ENCODE measurements around the gene KRT1.

Gene KRT1

DNA sequence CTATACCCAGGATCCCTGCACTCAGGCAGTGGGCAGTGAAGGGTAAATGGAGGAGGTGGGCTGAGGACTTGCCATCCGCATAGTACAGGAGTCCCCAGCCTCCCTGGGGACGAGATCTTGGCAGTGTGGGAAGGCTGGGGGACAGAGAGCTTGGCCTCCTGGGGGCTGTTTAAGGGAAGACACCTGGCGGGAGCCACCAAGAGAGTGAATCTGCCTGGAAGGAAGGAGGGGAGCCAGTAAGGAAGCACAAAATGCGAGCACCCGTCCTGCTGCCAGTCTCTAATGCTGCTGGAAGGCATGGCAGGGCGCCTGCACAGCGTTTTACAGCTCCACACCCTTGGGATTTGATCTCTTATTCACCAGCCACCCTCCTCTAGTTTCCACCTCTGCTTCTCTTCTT is 20.8 kb downstream of the KRT1 start:
- no peak for DNase-seq

DNA sequence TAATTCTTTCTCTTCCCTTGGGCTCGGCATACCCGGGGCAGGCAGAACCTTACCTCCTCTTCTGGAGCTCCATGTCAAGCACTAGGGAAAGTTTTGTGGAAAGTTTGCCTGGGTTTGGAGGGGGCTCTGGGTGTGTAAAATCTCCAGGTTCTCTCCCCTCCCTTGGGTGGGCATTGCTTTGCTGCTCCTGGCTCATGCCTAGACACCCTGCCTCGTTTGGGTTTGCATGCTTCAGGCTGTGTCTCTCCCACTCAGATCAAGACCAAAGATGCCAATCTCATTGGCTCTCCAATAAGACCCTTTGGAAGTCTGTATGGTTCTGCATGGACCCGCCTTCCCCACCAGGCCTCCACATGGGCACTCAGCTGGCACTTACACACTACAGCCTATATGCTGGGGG is 22.0 kb downstream of the KRT1 start:
- DNase-seq = no peak

DNA sequence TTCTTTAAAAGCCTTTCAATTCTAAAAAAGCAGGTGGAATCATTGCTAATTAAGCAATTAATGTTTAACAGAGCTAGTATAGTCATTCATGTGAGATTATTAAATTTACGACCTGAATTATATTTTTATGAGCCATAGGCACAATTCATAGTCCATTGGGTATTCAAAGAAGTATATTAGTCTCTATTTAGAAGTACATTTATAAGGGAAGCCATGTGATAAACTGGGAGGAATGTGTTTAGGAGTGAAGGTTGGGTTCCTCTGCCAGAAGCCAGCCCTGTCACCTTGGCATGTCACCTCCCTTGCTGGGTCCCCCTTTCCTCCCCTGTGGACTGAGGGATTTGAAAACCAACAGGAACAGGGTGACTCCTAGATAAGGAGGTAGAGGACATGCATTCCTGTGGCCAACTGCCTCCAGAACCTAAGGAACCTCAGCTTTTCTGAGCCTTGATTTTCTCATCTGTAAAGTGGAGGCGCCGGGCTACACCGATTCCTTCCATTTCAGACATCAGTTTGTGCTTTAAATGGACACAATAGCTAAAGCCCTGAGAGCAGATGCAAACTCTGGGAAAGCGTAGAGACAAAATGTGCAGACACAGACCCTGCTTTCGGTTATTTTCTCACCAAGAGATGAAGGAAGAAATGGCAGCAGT is 22.8 kb downstream of the KRT1 start:
- DNase-seq = no peak

DNA sequence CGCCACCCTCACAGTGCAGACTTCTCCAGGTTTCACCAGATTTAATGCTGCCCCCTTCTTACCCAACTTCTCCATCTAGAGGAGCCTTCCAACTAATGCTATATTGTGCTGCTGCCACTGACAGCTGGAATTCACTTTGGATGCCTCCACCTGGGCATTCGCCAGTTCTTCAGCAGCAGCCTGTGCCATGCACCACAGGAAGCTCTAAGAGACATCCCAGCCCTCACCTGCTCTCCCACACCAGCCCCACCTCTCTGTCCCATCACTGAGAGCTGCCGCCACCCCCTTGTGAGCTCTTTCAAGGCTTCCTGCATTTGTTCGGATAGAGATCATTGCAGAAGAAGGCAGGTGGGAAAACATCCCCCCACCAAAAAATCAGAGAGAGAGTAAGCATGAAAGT is 23.6 kb downstream of the KRT1 start:
- peak in 1 of 2 experiments; percentile 35 for DNase-seq

DNA sequence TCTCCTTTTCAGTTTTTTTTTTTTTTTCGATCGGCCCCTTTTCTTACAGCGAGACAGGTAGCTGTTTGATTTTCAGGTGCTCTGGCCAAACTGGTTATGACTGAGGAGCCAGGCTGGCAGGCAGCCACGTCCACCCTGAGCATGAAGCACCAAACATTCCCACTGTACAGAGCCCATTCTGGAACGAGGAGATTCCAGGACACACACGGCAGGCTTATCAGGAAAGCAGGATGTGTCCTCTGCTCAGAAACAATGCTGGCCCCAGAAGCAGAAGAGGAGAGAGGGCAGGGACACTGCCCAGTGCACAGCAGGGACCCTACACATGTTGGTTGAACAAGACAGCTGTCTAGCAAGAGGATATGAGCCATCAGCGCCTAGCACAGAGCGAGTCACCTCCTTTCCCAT is 24.5 kb downstream of the KRT1 start:
- no peak for DNase-seq

DNA sequence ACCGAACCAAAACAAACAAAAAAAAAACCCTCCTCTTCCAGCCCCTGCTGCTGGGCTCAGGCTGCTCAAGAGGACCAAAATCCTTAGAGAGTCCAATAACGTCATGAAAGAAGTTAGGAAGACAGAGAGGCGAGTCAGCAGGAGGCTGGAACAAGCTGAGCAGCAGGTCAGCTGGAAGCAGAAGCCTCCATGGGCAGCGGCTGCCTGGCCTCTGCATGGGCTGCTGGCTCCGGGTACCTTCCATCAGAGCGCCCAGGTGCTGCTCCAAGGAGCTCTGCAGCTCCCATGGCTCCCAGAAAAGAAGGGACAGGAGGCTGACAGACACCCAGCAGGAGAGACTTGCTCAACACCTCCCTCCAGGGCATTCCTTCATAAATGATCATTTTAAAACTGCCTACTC is 25.0 kb downstream of the KRT1 start:
- no peak for DNase-seq

GRCh38 chr12:52651726-52652261 is 28.4 kb downstream of the KRT1 start, which contains the start of gene KRT2:
Gene KRT2, minus strand, starts transcription at chr12:52652211. Its CDS starts 69 bp downstream, at chr12:52652142.
- DNase-seq = no peak

DNA sequence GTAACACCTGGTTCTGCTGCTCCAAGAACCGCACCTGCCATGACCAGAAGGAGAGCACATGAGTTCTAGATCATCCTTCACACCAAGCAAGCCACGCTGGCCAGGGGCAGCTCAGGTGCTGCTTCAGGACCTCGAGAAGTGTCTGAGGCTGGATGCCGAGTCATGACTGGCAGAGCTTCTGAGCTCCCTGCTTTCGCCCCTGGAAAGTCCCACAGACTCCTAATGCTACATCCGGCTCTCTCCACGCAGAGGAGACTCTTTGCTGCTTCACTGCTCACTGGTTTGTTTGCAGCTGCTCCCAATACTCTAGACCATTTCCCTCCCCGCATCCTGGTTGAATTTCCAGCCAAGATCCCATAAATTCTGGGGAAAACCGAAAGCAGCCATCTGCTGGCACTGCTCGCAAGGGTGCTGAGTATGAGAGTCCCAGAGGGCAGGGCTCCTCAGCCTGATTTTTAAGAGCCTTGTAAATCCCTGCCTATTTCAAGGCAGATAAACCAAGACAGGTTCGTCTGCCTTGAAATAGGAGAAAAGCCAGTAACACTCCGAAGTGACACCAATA is 29.6 kb downstream of the KRT1 start:
- no peak for DNase-seq

DNA sequence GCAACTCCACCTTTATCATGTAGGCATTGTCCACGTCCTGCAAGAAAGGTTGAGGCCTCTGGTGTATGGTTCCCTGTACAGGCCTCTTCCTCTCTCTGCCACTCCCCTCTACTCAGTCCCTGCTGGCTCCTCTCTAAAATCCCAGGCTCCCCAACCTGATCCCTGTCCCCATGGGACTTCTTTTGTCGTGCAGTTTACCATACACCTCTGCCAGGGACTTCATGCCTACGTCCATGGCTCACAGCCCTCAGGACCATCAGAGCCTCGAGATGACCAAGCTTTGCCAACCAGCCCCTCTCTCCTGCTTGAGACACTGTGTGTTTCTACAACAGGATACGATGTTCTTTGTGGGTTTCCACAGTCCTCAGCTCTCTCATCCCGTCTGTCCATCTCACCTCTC is 31.1 kb downstream of the KRT1 start:
- no peak for DNase-seq

DNA sequence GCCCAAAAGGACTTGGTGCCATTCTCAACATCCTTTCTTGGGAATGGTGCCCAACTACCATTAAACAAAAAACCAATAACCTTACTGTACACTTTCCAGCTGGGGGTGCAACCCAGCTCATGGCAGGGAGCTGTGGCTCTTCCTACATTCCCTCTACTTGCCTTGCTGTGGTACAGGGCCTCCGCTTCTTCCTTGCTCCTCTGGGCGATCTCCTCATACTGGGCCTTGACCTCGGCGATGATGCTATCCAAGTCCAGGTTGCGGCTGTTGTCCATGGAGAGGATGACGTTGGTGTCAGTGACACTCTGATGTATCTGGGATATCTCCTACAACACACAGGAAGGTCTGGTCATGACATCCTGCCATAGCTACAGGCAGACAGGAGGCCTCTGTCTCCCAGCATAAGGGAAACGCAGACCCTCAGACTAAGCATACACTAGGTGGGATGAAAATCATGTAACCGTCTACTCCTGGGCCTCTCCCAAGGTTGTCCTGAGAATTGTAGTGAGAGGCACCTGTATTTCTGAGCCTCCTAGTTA is 32.1 kb downstream of the KRT1 start:
- no peak for DNase-seq

DNA sequence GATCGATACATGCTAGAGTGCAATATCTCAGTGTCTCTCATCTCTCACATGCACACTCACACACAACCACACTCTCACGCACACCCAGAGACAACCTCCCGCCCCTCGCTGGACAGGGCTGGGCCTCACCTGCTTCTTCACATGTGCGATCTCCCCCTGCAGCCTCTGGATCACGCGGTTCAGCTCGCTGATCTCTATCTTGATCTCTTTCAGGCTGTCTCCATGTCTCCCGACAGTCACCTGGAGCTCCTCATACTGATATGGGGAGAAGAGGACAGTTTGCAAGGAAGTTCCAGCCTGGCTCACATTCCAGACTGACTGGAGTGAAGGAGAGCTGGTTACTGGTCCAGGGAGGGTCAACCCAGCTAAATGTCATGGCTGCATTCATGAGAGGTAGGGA is 32.6 kb downstream of the KRT1 start:
- DNase-seq = no peak

DNA sequence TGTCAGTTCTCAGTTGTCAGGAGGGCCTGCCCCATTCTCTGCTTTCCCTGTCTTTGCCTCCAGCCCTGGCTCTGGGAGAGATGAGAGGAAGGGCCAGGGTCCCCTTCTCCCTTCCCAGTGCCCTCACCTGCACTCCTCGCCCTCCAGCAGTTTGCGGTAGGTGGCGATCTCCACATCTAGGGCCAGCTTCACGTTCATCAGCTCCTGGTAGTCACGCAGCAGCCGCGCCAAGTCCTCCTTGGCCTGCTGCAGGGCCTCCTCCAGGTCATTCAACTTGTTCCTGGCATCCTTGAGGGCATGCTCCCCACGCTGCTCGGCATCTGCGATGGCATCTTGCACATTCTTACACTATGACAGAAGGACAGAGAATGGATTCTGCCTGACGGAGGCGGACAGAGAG is 33.6 kb downstream of the KRT1 start:
- no peak for DNase-seq

- DNase-seq = no peak
These were observed 34.2 kb downstream of the KRT1 start for GRCh38 chr12:52645982-52646381.

GRCh38 chr12:52645120-52645761 is 35.0 kb downstream of the KRT1 start:
- no peak for DNase-seq

DNA sequence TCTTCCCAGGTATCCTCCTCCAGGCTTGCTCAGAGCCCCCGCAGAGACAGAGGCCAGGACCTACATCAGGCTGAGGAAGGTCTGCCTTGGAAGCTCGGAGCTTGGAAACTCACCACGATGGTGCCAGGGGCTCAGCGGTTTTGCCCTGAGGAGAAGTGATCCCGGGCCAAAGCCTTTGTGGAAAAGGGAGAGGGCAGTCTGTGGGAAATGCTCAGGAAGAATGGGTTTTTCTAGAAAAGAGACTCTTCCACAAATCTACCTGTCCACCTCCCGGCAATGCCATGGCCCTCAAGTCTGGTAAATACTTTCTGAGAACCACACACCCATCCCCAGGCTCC is 36.2 kb downstream of the KRT1 start:
- no peak for DNase-seq

DNA sequence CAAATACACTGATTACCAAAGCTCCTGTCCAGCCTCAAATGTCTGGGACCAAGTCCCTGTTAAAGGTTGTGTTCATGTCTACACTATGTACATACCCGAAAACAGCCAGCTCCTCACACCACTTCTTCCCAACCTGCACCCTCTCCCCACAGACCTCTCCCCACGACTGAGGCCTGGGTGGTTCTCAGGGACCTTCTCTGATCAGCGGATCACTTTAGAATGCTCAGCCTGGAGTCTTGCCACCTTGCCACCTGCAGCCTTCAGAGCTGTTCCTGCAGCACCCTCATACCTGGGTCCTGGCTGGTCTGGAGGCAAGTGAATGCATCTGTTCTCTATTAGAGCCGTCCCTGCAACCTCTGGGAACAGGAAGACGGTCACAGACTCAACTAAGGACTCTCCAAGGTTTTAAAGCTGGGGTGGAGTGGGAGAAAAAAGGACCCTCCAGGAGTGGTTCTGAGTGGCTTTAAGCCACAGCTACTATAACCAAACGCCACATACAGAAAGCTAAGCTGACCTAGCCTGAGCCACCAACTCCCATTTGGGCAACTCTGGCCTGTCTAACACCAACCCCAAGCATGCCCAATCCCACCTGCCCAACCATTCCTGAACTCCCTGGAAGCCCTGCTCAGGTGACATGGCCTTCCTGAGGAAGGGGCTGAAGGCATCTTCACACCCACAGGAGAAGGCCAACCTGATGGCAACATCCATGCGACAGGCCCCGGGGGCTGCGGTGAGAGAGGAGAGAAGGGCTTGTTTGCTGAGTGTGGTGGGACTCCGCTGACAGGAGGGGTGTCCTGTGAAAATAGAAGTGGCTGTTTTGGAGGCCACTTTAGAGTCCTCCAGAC is 36.8 kb downstream of the KRT1 start:
- DNase-seq = no peak

GRCh38 chr12:52641468-52641867 is 38.7 kb downstream of the KRT1 start:
- DNase-seq = no peak

DNA sequence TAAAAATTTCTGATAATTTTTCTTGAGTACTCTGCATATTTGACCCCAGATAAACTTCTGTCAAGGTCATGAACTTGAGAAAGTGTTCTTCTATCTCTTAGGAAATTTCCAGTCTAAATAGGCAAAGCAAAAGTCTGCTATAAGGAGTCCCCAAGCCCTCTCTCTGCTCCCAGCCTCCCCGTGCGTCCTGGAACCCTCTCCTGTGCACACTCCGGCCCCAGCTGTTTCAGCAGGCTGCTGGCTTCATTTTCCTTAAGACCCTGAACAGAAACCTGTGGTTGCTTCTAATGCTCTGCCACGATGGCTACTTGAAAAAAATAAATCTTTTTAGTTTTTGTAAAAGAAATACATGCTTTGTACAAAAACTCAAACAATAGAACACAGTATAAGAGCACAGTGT is 42.9 kb downstream of the KRT1 start:
- DNase-seq = no peak

DNA sequence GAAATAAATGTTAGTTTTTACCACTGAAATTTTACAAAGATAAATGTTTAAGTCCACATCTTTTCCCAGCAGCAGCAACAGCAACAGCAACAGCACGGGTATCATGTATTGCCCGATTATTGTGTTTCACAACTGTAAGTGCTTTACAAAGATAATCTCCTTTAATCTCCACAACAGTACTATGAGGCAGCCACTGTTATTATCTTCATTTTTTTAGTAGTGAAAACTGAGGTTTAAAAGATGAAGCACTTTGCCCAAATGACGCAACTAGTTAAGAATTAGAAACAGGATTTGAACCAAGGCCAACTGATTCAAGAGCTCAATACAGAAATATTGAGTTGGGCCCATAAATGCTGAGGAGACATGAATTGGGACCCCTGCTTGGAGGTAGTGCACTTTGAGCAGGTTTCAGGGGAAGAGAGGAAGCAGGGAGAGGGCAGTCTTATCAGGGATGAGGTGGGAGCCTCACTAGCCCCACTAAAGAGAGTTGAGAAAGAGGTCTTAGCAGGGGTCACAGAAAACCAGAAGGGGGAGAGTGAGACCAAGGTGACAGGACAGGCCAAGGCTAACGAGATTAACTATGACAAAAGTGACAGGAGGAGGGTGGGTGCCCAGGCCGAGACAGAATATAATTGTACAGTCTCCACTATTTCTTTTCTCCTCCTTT is 43.5 kb downstream of the KRT1 start:
- DNase-seq = no peak

DNA sequence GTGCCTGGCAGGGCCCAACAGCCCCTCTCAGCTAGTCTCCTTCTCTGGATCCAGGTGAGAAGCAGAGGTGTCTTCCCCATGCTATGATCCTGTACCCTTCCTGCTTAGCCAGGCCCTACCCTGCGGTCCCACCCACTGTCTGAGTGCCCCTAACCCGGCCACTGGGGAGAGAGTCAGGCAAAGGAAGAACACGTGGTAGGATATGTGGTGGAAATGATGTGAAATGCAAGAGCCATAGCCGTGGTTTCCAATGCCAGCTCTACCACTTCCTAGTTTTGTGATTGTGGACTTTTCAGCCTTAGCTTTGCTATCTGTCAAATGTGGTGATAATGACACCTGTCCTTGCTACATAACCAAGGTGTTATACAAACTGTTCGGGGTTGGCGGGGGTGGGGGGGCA is 44.0 kb downstream of the KRT1 start:
- no peak for DNase-seq

- peak; percentile 73 to 85 for DNase-seq
These were observed 45.7 kb downstream of the KRT1 start for GRCh38 chr12:52634266-52635056.

DNA sequence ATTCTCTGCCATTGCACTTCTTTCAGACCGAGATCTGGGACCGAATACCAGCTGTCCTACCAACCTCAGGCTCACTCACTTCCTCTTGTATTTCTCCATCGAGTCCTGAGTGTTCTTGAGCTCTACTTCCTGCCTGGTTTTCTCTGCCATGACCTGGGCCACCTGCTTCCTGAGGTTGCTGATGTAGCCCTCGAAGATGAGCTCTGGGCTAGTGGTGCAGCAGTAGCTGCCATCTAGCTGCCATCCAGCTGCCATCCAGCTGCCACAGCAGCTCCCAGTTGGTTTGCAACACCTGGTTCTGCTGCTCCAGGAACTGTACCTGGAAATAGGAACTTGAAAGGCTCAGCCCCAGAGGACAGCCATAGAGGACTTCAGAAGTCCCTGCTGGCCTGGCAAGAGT is 46.8 kb downstream of the KRT1 start:
- DNase-seq = no peak
